HG02938 (cell line): ENCODE measurements around the gene MAP3K1.

Source experiments
- ATAC-seq: cut with Tn5 transposase; IDR thresholded peaks from one replicate; pipeline ENCODE4 v1.9.1; 2021; ENCODE audit warnings: mild to moderate bottlenecking, moderate library complexity; ENCODE audit not compliant: unreplicated experiment

Gene MAP3K1

DNA sequence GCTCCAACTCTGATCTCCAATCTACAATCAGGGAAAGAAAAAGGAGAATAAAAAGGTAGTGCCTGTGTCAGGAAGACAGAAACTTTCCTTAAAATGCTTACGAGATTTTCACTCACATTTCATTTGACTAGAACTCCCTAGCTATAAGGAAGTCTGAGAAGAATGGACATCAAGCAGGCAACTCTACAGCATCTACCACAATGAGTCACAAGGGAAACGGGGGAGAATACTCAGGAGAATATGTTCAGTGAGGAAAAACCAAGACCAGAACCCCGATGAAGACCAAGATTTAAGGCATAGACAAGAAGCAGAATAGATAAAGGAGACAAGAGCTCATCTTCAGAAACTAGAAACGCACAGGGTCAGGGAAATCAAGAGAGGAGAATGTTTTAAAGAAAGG lies 85.0 kb downstream of the MAP3K1 start:
- no peak for ATAC-seq

DNA sequence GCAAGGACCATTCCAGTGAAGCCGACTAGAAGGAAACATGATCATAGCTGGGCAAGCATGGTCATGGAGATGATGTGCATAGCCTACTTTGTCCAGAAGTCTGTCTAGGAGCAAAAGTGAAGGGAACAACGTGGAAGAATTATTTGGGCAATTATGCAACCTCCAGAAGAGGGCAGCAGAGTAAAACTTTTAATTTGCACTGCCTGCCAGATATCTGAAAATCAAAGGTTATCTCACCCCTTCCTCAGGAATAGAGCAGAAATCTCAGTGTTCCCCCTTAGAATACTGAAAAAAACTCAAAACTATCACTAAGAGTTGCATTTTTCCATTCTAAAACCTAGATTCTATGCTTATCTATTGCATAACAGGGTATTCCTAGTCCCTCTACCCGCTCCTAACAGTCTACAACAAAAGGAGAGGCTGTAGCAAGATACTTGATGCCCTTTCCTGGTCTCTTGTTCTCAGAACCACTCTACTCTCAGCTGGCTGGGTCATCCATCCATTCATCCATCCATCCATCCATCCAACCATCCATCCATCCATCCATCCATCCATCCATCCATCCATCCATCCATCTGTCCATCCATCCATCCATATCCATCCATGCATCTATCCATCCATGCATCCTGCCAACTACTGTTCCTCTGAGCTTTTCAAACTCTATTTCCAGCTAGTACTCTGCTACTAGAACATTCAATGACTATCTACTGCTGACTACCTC lies 85.7 kb downstream of the MAP3K1 start:
- ATAC-seq = no peak

DNA sequence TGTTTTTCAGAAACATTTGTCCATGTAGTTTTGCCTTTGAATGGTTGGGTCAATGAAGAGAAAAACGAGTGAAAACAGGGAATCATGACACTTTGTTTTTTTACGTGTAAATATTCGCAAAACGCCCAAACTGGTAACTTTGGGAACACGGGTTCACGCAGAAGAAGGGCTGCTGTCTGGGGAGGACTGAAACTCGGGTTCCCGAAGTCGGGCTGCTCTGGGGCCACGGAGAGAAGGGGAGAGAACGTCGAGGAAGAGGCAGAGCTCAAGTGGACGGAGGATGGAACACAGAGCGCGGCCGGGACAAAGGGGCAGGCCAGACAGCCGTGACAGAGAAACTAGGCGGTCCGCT lies 93.6 kb downstream of the MAP3K1 start:
- ATAC-seq = peak; percentile 44

DNA sequence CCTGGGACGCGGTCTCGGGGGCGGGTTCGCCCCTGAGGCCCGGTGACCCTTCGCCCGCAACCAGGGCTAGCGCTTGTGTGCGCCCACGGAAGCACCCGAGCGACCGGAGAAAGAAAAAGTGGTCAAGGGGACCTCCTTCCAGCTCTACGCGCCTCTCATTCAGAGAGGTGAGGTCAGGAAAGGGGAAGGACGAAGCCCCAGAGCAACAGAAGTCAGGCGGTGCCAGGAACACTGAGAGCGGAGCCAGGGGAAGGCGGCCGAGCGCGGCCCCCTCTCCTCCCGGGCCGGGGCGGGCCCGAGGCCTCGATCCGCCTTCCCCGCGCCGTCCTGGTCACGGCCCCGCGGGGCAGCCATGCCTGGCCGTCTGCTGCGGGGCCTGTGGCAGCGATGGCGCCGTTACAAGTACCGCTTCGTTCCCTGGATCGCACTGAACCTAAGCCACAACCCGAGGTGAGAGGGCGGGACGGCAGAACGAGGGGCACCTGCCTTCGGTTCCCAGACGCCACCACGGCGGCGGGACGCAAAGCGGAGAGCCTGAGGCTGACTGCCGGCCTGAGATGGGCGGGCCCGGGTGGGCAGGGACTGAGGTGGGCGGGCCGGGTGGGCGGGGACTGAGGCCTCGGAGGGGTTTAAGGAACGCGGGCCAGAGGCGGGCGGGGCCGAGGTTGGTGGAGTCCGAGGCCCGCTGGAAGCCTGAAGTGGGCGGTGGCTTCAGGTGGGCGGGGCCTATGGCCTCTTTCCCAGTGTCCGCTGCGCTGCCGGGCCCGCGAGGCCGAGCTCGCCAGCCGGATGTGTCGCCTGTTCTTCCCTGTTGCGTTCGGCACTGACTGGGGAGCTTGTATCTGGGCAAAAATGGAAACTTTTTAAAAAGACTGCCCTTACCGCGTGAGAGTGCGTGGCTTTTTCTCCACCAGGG lies 94.2 kb downstream of the MAP3K1 start, which contains the start of gene SETD9:
Gene SETD9, plus strand, starts transcription at position 303 of the 916 bp plus-strand sequence. Its CDS starts 50 bp downstream, at position 353.
- peak; percentile 77 for ATAC-seq

DNA sequence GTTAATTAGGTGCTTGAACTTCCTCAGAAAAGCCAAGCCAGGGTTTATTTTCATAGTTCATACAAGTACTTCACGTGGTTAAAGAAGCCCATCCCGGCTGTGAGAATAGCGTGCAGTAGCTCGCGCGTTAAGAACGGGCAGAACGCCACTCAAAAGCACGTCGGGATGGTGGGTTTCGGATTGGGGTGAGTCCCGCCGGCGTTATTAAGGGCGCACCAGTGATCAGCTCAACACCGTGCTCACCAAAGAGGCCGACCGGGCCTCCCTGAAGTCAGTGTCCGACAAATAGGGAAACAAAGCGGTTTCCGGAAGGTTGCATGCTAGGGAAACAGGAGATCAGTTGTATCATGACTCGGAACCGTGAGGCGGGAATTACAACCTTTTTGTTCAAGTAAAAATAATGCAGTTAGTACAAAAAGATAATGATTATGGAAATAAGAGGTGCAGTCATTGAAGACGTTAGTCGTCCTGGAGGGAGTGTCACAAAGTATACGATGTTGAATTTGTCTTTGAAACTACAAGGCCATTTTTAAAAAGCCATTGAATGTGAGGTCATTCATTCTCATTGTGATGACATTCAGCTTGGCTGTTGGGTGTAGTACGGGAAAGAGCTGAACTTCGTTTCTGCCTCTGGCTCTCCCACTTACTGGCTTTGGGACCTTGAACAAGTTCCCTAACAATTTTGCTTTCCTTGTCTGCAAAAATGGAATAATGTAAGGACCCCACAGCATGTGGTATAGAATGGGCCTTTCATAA lies 95.0 kb downstream of the MAP3K1 start:
- peak; percentile 26 for ATAC-seq

DNA sequence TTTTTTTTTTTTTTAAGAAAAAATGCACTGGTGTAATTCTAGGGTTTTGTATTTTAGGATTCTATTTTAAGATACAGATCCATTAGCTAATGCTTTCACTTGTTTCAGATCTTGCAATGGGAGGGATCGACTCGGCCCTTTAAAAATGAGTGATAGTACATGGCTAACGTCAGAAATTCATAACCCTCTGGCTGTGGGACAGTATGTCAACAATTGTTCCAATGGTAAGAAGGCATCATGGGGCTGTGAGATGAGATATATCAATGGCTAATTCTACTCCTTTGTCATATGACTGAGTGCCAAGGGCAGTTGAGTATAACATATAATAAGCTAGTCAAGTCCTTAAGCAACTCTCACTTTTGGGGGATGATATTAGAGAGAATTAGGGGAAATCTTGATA lies 98.4 kb downstream of the MAP3K1 start:
- no peak for ATAC-seq

DNA sequence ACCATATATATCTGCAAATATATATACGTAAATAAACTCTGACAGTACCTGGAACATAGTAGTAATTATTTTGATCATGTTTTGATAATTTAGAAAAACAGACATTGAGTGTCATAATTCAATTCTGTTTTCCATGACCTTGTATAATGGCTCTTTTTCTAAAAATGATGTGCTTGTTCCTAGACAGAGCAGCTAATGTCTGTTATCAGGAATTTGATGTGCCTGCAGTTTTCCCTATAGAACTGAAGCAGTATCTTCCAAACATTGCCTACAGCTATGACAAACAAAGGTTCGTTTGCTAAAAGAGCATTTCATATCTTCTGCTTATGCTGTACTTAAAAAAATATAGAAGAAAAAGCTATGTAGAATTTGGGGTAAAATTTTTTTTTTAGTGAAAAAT lies 99.3 kb downstream of the MAP3K1 start:
- ATAC-seq = no peak

DNA sequence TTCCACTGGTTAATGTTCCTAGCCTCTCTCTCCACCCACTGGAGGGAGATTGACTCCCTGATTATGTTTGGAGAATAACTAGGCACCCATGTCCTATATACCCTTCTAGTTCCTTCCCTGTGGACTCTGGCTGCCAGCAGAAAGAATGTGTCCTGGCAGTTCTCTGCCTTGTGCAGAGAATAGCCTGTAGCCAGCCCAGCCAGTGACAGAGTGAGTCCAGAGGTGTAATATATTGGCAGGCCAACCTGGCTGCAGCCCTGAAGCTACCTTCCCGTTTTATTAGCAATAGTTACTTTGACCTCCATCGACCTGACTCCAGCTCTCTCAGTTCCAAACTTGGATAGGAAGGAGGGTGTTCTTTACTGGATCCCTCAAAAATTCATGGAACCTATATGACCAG lies 102.2 kb downstream of the MAP3K1 start:
- no peak for ATAC-seq

DNA sequence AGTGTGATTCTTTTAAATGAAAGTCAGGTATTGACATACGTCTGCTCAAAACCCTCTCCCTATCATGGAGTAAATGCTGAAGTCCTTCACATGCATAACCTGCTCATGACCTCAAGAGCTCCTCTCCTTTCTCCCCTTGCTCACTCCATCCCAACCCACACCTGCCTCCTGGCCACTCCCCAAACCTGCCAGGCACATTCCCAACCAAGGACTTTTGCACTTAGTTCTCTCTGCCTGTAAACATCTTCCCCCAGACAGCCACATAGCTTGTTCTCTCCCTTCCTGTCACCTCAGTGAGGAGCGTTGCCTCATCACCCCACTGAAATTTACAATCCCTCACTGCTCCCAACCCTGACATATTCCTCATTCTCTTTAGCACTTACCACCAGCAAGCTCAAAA lies 102.7 kb downstream of the MAP3K1 start:
- ATAC-seq = no peak

DNA sequence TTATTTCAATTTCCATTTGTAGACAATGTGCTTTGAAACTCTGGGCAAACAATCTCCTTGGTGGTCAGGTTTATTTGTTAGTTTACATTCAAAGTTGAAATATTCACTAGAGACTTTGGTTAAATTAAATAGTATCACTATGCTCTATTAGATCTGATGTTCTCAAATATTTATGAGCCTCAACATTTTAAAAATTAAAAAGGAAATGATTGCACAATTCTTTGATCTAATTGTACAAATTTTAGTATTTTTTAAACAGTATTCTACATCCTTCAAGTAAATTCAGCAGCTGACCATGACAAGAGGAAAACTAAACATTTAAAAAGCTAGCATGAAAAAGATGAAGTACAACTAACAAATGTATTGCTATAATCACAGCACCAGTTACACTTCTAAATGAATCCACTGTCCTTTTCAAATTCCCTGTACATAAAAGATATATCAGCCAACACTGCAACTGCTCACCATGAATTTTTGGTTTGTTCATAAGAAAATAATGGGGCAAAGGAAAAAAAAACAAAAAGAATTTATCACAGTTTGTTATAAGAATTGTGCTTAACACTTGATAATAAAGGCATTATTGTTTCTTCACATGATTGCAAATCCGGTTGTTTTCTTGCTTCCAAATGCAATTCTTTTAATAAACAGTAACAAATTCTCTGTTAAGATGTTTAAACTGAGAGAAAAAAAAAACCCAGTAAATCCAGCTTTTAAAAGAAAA lies 104.8 kb downstream of the MAP3K1 start:
- no peak for ATAC-seq

DNA sequence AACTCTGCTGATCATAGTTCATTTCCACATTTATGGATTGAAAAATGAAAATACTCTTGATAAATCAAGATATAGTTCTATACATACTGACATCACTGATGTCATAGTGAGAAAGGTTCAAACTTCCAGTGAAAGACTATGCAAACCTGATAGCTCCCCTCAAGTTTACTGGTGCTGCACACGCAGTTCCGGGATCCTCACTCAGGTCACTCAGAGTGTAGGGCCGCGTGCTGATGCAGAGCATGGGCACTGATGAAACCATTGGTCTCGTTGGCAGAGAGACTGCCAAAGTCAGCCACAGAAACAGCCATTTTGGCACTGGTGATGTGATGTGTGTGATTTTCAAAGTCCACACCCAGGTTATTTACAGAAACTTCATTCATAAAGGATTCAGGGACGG lies 107.6 kb downstream of the MAP3K1 start:
- no peak for ATAC-seq

DNA sequence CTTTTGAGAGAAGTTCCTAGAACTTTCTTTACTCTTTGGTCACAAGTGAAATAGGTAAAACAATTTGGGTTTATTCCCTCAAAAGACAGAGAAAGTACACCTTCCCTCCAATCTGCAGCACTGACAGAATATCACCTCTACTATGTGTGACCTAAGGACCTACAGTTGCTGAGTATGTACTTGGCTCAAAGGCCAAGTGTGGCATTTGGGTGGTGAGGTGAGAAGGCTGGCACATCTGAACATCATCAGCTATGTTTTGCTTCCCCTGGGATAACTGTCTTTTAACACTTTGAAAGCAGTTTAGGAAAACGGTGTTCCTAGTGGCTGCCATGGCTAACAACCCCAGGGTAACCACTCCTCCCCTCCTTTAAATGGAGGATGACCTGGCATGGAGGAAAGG lies 119.0 kb downstream of the MAP3K1 start:
- ATAC-seq = no peak

DNA sequence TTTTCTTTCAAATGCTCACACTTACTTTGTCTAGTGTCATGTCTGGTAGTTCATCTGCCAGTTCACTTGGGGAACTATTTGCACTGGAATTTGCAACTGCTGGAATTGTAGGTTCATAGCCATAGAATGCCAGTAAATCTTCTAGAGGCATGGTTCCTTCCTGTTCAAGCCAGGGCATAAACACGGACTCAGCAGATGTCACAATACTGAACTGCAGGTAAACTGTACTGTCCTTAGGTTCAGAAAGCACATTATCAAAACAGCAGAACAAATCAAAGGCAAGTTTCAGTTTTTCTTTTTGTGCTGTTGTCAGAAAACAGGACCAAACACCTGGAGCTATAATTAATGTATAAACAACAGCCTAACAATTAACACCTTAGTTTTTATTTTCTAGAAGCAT lies 123.5 kb downstream of the MAP3K1 start:
- no peak for ATAC-seq

DNA sequence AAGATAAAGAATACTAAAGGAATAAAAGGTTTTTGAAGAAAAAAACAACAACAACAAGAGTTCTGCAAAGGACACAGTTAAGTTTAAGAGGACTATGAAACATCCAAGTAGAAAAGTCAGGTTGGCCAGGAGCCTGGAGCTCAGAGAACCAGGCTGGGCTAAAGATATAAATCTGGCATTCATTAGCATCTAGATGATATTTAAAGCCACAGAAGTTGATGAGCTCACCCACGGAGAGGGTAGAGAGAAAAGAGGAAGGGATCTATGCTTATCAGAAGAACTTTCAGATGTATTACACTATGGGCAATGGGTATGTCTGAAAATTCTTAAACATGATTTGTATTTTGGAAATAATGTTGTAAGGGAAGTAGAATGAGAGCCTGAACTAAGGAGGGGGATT lies 126.6 kb downstream of the MAP3K1 start:
- no peak for ATAC-seq
